CD14-positive monocyte (primary cell): Measurements from ENCODE around the gene RANBP3. TPM values are rescaled to one million over a fixed set of nuclear protein-coding genes. Genes with fewer than 3 reads are reported as not detected.
A peak's percentile ranks its signal among the peaks of the same experiment; 100 is the strongest.

Source experiments
- DNase-seq, 3 donors: peaks; one replicate each; pipeline ENCODE4 v3.0.0-alpha.2; 2011 to 2022
- H2AFZ ChIP-seq: 2 replicates; pipeline ENCODE4 v1.6.0; 2012; ENCODE audit warnings: mild to moderate bottlenecking, low read depth, low read length, inconsistent platforms; ENCODE audit not compliant: insufficient read depth, poor library complexity, severe bottlenecking
- H3K27ac ChIP-seq, 2 donors: 1 replicate in 1 of 2; 2 replicates in 1 of 2; pipeline ENCODE4 v1.5.1; 2012 to 2013; ENCODE audit warnings: low read length in 2 of 2, control low read depth in 1 of 2, inconsistent platforms in 1 of 2, low read depth in 1 of 2, mild to moderate bottlenecking in 1 of 2
- H3K27me3 ChIP-seq, 2 donors: one replicate each; pipeline versions ENCODE4 v1.6.0 to v1.6.1; 2011 to 2013; ENCODE audit warnings: low read length in 2 of 2; ENCODE audit not compliant: control insufficient read depth in 2 of 2, insufficient read depth in 2 of 2
- H3K36me3 ChIP-seq, 2 donors: replicated peaks in 1 of 2; 1 replicate in 1 of 2; 2 replicates in 1 of 2; pipeline versions ENCODE4 v1.5.1 to v1.6.1; 2012 to 2013; ENCODE audit warnings: low read length in 2 of 2, control low read depth in 1 of 2, inconsistent platforms in 1 of 2, mild to moderate bottlenecking in 1 of 2; ENCODE audit not compliant: insufficient read depth in 2 of 2, control insufficient read depth in 1 of 2
- H3K4me1 ChIP-seq, 2 donors: 1 replicate in 1 of 2; 2 replicates in 1 of 2; pipeline versions ENCODE4 v1.5.1 to v1.6.1; 2012 to 2013; ENCODE audit warnings: low read length in 2 of 2, control low read depth in 1 of 2, inconsistent platforms in 1 of 2, mild to moderate bottlenecking in 1 of 2, moderate library complexity in 1 of 2; ENCODE audit not compliant: insufficient read depth in 2 of 2, control insufficient read depth in 1 of 2
- H3K4me2 ChIP-seq: replicated peaks from 2 replicates; pipeline ENCODE3; 2012; ENCODE audit warnings: low read length, moderate library complexity, mild to moderate bottlenecking; ENCODE audit not compliant: poor library complexity, severe bottlenecking; ENCODE audit errors: extremely low read depth
- H3K4me3 ChIP-seq, 3 experiments: fragments of 200-600 bp in 1 of 3; sonication (generic) in 1 of 3; replicated peaks in 1 of 3; 1 replicate in 2 of 3; 2 replicates in 1 of 3; pipeline ENCODE4 v1.5.1; 2011 to 2013; ENCODE audit warnings: low read length in 3 of 3, mild to moderate bottlenecking in 3 of 3, control low read depth in 2 of 3, low read depth in 2 of 3, inconsistent platforms in 1 of 3, moderate library complexity in 1 of 3
- H3K79me2 ChIP-seq: 2 replicates; pipeline ENCODE4 v1.6.0; 2012; ENCODE audit warnings: mild to moderate bottlenecking, control low read depth, inconsistent platforms, low read length, moderate library complexity; ENCODE audit not compliant: insufficient read depth
- H3K9ac ChIP-seq: 2 replicates; pipeline ENCODE4 v1.6.0; 2017; ENCODE audit warnings: low read length, mild to moderate bottlenecking; ENCODE audit not compliant: insufficient read depth, poor library complexity, severe bottlenecking
- H3K9me3 ChIP-seq, 2 donors: replicated peaks in 1 of 2; 1 replicate in 1 of 2; 2 replicates in 1 of 2; pipeline versions ENCODE4 v1.5.1 to v1.6.1; 2012 to 2013; ENCODE audit warnings: low read length in 2 of 2, control low read depth in 1 of 2; ENCODE audit not compliant: control insufficient read depth in 1 of 2, insufficient read depth in 1 of 2
- H4K20me1 ChIP-seq: 2 replicates; pipeline ENCODE4 v1.6.0; 2012; ENCODE audit warnings: mild to moderate bottlenecking, low read length, control low read depth, moderate library complexity; ENCODE audit not compliant: insufficient read depth
- H3K27ac Mint-ChIP-seq, 7 donors: one replicate each; pipeline ENCODE4 v1.8.0; 2020; ENCODE audit warnings: mild to moderate bottlenecking in 7 of 7, mixed read lengths in 7 of 7, moderate library complexity in 6 of 7, inconsistent platforms in 2 of 7
- H3K27me3 Mint-ChIP-seq, 3 donors: one replicate each; pipeline ENCODE4 v1.8.0; 2021 to 2022; ENCODE audit warnings: low read depth in 3 of 3, mild to moderate bottlenecking in 3 of 3, mixed read lengths in 3 of 3, moderate library complexity in 3 of 3, inconsistent platforms in 1 of 3
- H3K36me3 Mint-ChIP-seq, 2 donors: one replicate each; pipeline ENCODE4 v1.8.0; 2020; ENCODE audit warnings: mixed read lengths in 2 of 2, inconsistent platforms in 1 of 2, mild to moderate bottlenecking in 1 of 2
- H3K4me1 Mint-ChIP-seq: one replicate; pipeline ENCODE4 v1.8.0; 2020; ENCODE audit warnings: mild to moderate bottlenecking, mixed read lengths
- H3K4me3 Mint-ChIP-seq, 2 donors: one replicate each; pipeline ENCODE4 v1.8.0; 2020; ENCODE audit warnings: mild to moderate bottlenecking in 2 of 2, mixed read lengths in 2 of 2, moderate library complexity in 1 of 2
- H3K9me3 Mint-ChIP-seq, 7 donors: one replicate each; pipeline ENCODE4 v1.8.0; 2020 to 2022; ENCODE audit warnings: mixed read lengths in 7 of 7, mild to moderate bottlenecking in 6 of 7, moderate library complexity in 6 of 7, inconsistent platforms in 2 of 7
- CTCF ChIP-seq: fragments of 200-600 bp; IDR thresholded peaks from one replicate; pipeline ENCODE4 v1.8.0; 2022; ENCODE audit warnings: antibody characterized with exemption, mild to moderate bottlenecking
- WGBS: methylation state at CpG from one replicate; pipeline ENCODE4 v1.1.5; 2013; ENCODE audit warnings: missing lambda C conversion rate; ENCODE audit not compliant: insufficient coverage; 5-methylcytosine and 5-hydroxymethylcytosine counted together
- intact Hi-C, 2 donors: fragments of 100-400 bp; cut with micrococcal nuclease; formaldehyde crosslinking; loops; one replicate each; pipeline versions ENCODE4 v1.15.0 to v1.15.1; 2023
- polyA plus RNA-seq, 3 donors: library from polyadenylated mRNA; depleted of rRNA in 1 of 3; unstranded in 2 of 3; stranded (reverse) in 1 of 3; fragments of 300-500 nt in 2 of 3; fragments of >200 nt in 1 of 3; fragmentation: Illumina TruSeq in 2 of 3; gene quantifications; 1 replicate in 2 of 3; 2 replicates in 1 of 3; pipeline ENCODE4 v1.2.3, GENCODE V29; 2012 to 2021

The RANBP3 gene
- polyA plus RNA-seq, 3 donors: 4.5 to 49.5 (median 8.1) TPM

- no peak overlapping the region for H3K4me2 ChIP-seq
- H3K36me3 ChIP-seq: peaks cover 79 to 97% of the 10 kb centered on the region in 2 donors
- H2AFZ ChIP-seq: no peak overlapping the region
- Mint-ChIP-seq H3K4me1 (no peaks in the 10 kb centered on the region), H3K27me3 (peaks cover 0 to 2% (median 0%) of the 10 kb centered on the region in 3 donors), H3K4me3 (no peak overlapping the region), H3K9me3 (no peaks in the 10 kb centered on the region), H3K36me3 (peaks cover 72 to 95% of the 10 kb centered on the region in 2 donors), H3K27ac (peak overlapping the region in 1 of 7 donors; percentile 56)
- H3K9ac ChIP-seq: no peak overlapping the region
- WGBS: 98% methylated on average over 9 of the region's 9 CpGs
- H3K27me3 ChIP-seq: no peaks in the 10 kb centered on the region
- peaks cover 52% of the 10 kb centered on the region for H4K20me1 ChIP-seq
- intact Hi-C loops: no loop called here
- no peak for DNase-seq
- H3K4me1 ChIP-seq: no peaks in the 10 kb centered on the region
- H3K27ac ChIP-seq: no peak overlapping the region
- TF ChIP-seq CTCF: no peak
- H3K9me3 ChIP-seq: no peaks in the 10 kb centered on the region
- H3K79me2 ChIP-seq: peaks cover under 1% of the 10 kb centered on the region
- H3K4me3 ChIP-seq: no peak overlapping the region
Measured at GRCh38 chr19:5936292-5936592, 41.7 kb downstream of the RANBP3 start.

GRCh38 chr19:5935473-5936291 lies 42.3 kb downstream of the RANBP3 start:
- Histone ChIP-seq H3K4me1 (no peaks in the 10 kb centered on the region), H3K27ac (no peak overlapping the region), H2AFZ (no peak overlapping the region), H3K27me3 (no peaks in the 10 kb centered on the region), H3K9me3 (no peaks in the 10 kb centered on the region), H3K4me2 (no peak overlapping the region), H4K20me1 (peaks cover 46% of the 10 kb centered on the region), H3K79me2 (no peaks in the 10 kb centered on the region), H3K36me3 (peaks cover 79 to 97% of the 10 kb centered on the region in 2 donors), H3K4me3 (no peak overlapping the region), H3K9ac (no peak overlapping the region)
- WGBS: 96% methylated on average over 25 of the region's 25 CpGs
- TF ChIP-seq CTCF: no peak
- H3K9me3 Mint-ChIP-seq: no peaks in the 10 kb centered on the region
- no peak for DNase-seq
- H3K27ac Mint-ChIP-seq: peak overlapping the region in 3 of 7 donors; percentile 25 to 65 (median 56)
- H3K36me3 Mint-ChIP-seq: peaks cover 72 to 95% of the 10 kb centered on the region in 2 donors
- intact Hi-C loops: no loop called here
- H3K4me3 Mint-ChIP-seq: no peak overlapping the region
- H3K27me3 Mint-ChIP-seq: peaks cover 0 to 2% (median 0%) of the 10 kb centered on the region in 3 donors
- H3K4me1 Mint-ChIP-seq: no peaks in the 10 kb centered on the region
